Measurements from ENCODE around the gene SIRT7.

GRCh38 chr17:81906476-81907218 is 11.3 kb downstream of the SIRT7 start:
- TF ChIP-seq CTCF (IDR thresholded peaks at IDR 0.05) (no peak), EP300 (IDR thresholded peaks at IDR 0.05) (no peak)
